Transverse colon (tissue), 4 donors: ENCODE measurements around the gene CNKSR2. TPM values are rescaled to one million over a fixed set of nuclear protein-coding genes. Genes with fewer than 3 reads are reported as not detected.

ENCODE experiments used
- DNase-seq: peaks from one replicate; pipeline ENCODE4 v3.0.0-alpha.2; 2019
- H3K27ac ChIP-seq, 4 donors: fragments of 200-600 bp; sonication (generic); 2 replicates each; pipeline ENCODE4 v1.5.1; 2016 to 2018; ENCODE audit warnings: inconsistent platforms in 4 of 4
- H3K27me3 ChIP-seq: fragments of 200-600 bp; sonication (generic); 2 replicates; pipeline ENCODE4 v1.5.1; 2017; ENCODE audit warnings: inconsistent platforms
- H3K36me3 ChIP-seq, 4 donors: fragments of 200-600 bp; sonication (generic); 2 replicates each; pipeline ENCODE4 v1.5.1; 2017 to 2019; ENCODE audit warnings: inconsistent platforms in 4 of 4
- H3K4me1 ChIP-seq, 4 donors: fragments of 200-600 bp; sonication (generic); 2 replicates each; pipeline ENCODE4 v1.5.1; 2017 to 2020; ENCODE audit warnings: inconsistent platforms in 4 of 4
- H3K4me3 ChIP-seq, 4 donors: fragments of 200-600 bp; sonication (generic); 1 replicate in 1 of 4; 2 replicates in 3 of 4; pipeline versions ENCODE4 v1.5.1 to v1.6.1; 2017 to 2019; ENCODE audit warnings: inconsistent platforms in 4 of 4
- H3K9me3 ChIP-seq, 2 donors: fragments of 200-600 bp; sonication (generic); 2 replicates each; pipeline ENCODE4 v1.5.1; 2017 to 2019; ENCODE audit warnings: inconsistent platforms in 2 of 2
- EP300 ChIP-seq: sonication (generic); formaldehyde crosslinking; IDR thresholded peaks from one replicate; pipeline ENCODE4 v1.6.1; 2017; ENCODE audit warnings: antibody characterized with exemption, low read depth
- POLR2A ChIP-seq: fragments of 450-650 bp; IDR thresholded peaks from one replicate; pipeline ENCODE4 v1.6.1; 2016; ENCODE audit warnings: antibody characterized with exemption, mild to moderate bottlenecking, moderate library complexity
- POLR2AphosphoS5 ChIP-seq, 3 donors: sonication (generic); formaldehyde crosslinking; IDR thresholded peaks; one replicate each; pipeline ENCODE4 v1.6.1; 2016; ENCODE audit warnings: antibody characterized with exemption in 3 of 3
- WGBS, 2 donors: methylation state at CpG; one replicate each; pipeline ENCODE4 v1.1.5; 2018; ENCODE audit warnings: low coverage in 1 of 2; 5-methylcytosine and 5-hydroxymethylcytosine counted together
- in situ Hi-C, 4 donors: fragments of 200-750 bp; cut with MboI; loops; one replicate each; pipeline versions ENCODE4 v1.15.0 to v1.15.1; 2017; ENCODE audit warnings: low sequenced_read_pairs in 3 of 4, low pct_ligation_motif_present in 1 of 4, low pct_unique_long_range_greater_than_20kb in 1 of 4
- intact Hi-C: fragments of 100-400 bp; cut with DNase I; formaldehyde crosslinking; loops from one replicate; pipeline ENCODE4 v1.15.1; 2023; ENCODE audit warnings: low total_unique reads
- total RNA-seq, 4 donors: library from RNA; depleted of rRNA; stranded (reverse); fragments of >200 nt; gene quantifications; one replicate each; pipeline ENCODE4 v1.1.0, GENCODE V29; 2016
- TF ChIP-seq, protein P1 (sequence below), 5 experiments: fragments of 200-600 bp in 3 of 5; fragments of 450-650 bp in 2 of 5; sonication (generic) in 3 of 5; IDR thresholded peaks; 1 replicate in 2 of 5; 2 replicates in 3 of 5; pipeline ENCODE4 v1.5.1; 2016 to 2017; ENCODE audit warnings: antibody characterized with exemption in 5 of 5, inconsistent platforms in 3 of 5, mild to moderate bottlenecking in 2 of 5, moderate library complexity in 1 of 5

Gene CNKSR2
- total RNA-seq, 4 donors from 2014 or later = 0.55 to 15.0 (median 2.7) TPM; not detected in 1

DNA sequence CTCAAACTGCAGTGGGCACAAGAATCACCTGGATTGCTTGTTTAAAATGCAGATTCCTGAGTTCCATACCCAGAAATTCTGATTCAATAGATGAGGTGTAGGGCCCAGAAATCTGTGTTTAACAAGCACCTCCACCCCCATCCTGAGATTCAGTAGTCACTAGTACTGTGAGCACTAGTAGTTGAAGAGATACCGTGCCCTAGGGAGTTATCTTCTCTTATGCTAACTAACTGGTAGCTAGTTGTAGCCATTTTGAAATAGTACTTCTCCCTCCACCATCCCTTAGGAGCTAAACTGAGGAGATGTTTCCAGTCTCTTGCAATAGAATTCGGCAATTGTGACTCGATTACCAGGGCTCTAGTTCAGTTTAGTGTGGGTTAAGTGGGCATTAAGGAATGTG is 265.6 kb downstream of the CNKSR2 start:
- no peak overlapping the region for H3K27ac ChIP-seq
- TF ChIP-seq EP300 (no peak), POLR2AphosphoS5 (IDR thresholded peaks at IDR 0.05) (no peak), POLR2A (no peak)
- TF ChIP-seq, protein P1, sequence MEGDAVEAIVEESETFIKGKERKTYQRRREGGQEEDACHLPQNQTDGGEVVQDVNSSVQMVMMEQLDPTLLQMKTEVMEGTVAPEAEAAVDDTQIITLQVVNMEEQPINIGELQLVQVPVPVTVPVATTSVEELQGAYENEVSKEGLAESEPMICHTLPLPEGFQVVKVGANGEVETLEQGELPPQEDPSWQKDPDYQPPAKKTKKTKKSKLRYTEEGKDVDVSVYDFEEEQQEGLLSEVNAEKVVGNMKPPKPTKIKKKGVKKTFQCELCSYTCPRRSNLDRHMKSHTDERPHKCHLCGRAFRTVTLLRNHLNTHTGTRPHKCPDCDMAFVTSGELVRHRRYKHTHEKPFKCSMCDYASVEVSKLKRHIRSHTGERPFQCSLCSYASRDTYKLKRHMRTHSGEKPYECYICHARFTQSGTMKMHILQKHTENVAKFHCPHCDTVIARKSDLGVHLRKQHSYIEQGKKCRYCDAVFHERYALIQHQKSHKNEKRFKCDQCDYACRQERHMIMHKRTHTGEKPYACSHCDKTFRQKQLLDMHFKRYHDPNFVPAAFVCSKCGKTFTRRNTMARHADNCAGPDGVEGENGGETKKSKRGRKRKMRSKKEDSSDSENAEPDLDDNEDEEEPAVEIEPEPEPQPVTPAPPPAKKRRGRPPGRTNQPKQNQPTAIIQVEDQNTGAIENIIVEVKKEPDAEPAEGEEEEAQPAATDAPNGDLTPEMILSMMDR (IDR thresholded peaks at IDR 0.05) = no peak
- 76% methylated on average over 3 of the region's 3 CpGs; no CpG with 5 or more reads in 1 of the 2 donors for WGBS, 2 donors
- no peaks in the 10 kb centered on the region for H3K27me3 ChIP-seq
- no peaks in the 10 kb centered on the region for H3K36me3 ChIP-seq
- no peaks in the 10 kb centered on the region for H3K9me3 ChIP-seq
- DNase-seq = no peak
- intact Hi-C loops (no loop called here), in situ Hi-C loops (no loop called here)
- no peaks in the 10 kb centered on the region for H3K4me1 ChIP-seq
- H3K4me3 ChIP-seq = no peak overlapping the region

DNA sequence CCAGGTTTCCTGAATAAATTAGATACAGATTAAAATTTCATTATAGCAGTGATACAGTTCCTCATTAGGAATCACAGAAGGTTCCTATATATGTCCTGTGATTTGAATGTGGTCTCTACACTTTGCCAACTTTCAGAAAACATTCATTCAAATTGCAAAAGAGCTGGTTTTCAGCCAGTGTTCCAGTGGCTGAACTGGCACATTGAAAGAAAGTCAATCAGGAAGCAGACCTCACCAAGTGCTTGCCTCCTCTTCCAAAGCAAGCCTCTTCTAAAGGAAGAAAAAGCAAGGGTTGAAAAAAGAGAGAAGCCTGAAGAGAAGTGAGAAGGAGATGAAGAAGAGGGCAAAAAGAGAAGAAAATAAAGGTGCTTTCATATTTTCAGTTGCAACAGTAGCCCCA is 271.2 kb downstream of the CNKSR2 start:
- no peaks in the 10 kb centered on the region for H3K27me3 ChIP-seq
- H3K27ac ChIP-seq = no peak overlapping the region
- intact Hi-C loops = no loop called here
- in situ Hi-C loops = no loop called here
- no peak overlapping the region for H3K4me3 ChIP-seq
- no peak for TF ChIP-seq EP300
- TF ChIP-seq, protein P1 (IDR thresholded peaks at IDR 0.05) = no peak
- TF ChIP-seq POLR2AphosphoS5 (IDR thresholded peaks at IDR 0.05) = no peak
- TF ChIP-seq POLR2A = no peak
- H3K4me1 ChIP-seq = no peaks in the 10 kb centered on the region
- no peaks in the 10 kb centered on the region for H3K36me3 ChIP-seq
- H3K9me3 ChIP-seq = no peaks in the 10 kb centered on the region
- DNase-seq = no peak

DNA sequence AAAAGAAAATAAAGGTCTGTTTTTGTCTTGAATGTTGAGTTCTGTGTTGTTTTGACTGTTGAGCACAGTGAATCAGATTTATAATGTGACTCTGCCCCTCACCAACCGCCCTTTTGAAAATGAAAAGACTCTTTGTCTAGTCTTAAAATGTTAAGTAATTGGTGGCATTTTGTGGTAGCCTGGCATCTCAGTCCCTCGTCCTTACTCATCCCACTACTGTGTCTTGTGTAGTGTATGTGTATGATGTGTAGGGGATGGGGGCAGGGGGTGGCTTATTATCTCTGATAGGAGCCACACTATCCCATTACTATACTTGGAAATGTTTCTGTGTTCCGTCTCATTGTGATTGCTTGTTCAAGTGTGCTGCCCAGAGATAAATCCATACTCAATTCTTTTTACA is 271.7 kb downstream of the CNKSR2 start:
- in situ Hi-C loops (no loop called here), intact Hi-C loops (no loop called here)
- TF ChIP-seq EP300 (no peak), POLR2AphosphoS5 (IDR thresholded peaks at IDR 0.05) (no peak), POLR2A (no peak)
- TF ChIP-seq, protein P1 (IDR thresholded peaks at IDR 0.05) = no peak
- Histone ChIP-seq H3K4me1 (no peaks in the 10 kb centered on the region), H3K27me3 (no peaks in the 10 kb centered on the region), H3K4me3 (no peak overlapping the region), H3K36me3 (no peaks in the 10 kb centered on the region), H3K27ac (no peak overlapping the region), H3K9me3 (no peaks in the 10 kb centered on the region)
- WGBS, 2 donors = 63% methylated on average over 3 of the region's 3 CpGs; no CpG with 5 or more reads in 1 of the 2 donors
- DNase-seq = no peak

DNA sequence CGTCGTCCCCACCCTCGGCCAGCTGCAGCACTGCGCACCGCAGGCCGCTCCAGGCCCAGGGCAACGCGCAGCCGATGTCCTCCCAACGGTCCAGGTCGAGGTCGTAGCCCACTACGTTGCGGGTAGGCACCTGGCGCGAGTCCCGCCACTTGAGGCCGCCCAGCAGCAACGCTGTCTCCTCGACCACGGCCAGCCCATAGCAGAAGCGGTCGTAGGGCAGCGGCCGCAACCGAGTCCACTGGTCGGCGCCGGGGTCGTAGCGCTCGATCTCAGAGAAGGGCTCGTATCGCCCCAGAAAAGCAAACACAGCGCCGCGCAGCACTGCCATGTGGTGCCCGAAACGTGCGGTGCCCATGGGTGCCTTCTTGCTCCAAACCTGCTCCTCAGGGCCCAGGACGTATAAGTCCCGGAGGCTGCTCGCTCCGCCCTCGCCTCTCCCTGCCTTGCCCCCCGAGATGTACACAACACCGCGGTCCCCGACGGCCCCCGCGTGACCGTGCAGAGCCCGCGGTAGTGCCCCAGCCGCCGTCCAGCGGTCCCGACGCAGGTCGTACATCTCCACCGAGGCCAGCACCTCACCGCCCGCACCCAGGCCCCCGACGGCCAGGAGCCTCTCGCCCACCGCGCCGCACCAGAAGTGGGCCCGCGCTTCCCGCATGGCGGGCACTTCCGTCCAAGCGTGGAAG is 281.8 kb downstream of the CNKSR2 start:
- TF ChIP-seq POLR2AphosphoS5 (IDR thresholded peaks at IDR 0.05) (no peak), POLR2A (no peak), EP300 (no peak)
- TF ChIP-seq, protein P1 (IDR thresholded peaks at IDR 0.05) = no peak
- no peak for DNase-seq

More for the DNA sequence above, 281.8 kb downstream of the CNKSR2 start:
- intact Hi-C loops (no loop called here), in situ Hi-C loops (no loop called here)
- Histone ChIP-seq H3K9me3 (no peaks in the 10 kb centered on the region), H3K36me3 (no peaks in the 10 kb centered on the region), H3K4me3 (no peak overlapping the region), H3K27me3 (peaks cover 18% of the 10 kb centered on the region), H3K4me1 (no peaks in the 10 kb centered on the region), H3K27ac (no peak overlapping the region)
- WGBS, 2 donors = 79% methylated on average over 70 of the region's 76 CpGs; no CpG with 5 or more reads in 1 of the 2 donors
